Suprapubic skin (tissue), 4 donors: Measurements from ENCODE around the gene RAB34.

ENCODE experiments used
- POLR2A ChIP-seq, 2 donors: fragments of 450-650 bp; IDR thresholded peaks; one replicate each; pipeline ENCODE4 v1.6.1; 2017; ENCODE audit warnings: antibody characterized with exemption in 2 of 2, mild to moderate bottlenecking in 2 of 2, moderate library complexity in 2 of 2
- POLR2AphosphoS5 ChIP-seq, 3 donors: sonication (generic); formaldehyde crosslinking; IDR thresholded peaks; one replicate each; pipeline ENCODE4 v1.6.1; 2017; ENCODE audit warnings: antibody characterized with exemption in 3 of 3
- TF ChIP-seq, protein P1 (sequence below), 2 donors: fragments of 200-600 bp in 1 of 2; fragments of 450-650 bp in 1 of 2; sonication (generic) in 1 of 2; IDR thresholded peaks; one replicate each; pipeline ENCODE4 v1.5.1; 2016 to 2019; ENCODE audit warnings: antibody characterized with exemption in 2 of 2, mild to moderate bottlenecking in 1 of 2, moderate library complexity in 1 of 2

- TF ChIP-seq, protein P1, sequence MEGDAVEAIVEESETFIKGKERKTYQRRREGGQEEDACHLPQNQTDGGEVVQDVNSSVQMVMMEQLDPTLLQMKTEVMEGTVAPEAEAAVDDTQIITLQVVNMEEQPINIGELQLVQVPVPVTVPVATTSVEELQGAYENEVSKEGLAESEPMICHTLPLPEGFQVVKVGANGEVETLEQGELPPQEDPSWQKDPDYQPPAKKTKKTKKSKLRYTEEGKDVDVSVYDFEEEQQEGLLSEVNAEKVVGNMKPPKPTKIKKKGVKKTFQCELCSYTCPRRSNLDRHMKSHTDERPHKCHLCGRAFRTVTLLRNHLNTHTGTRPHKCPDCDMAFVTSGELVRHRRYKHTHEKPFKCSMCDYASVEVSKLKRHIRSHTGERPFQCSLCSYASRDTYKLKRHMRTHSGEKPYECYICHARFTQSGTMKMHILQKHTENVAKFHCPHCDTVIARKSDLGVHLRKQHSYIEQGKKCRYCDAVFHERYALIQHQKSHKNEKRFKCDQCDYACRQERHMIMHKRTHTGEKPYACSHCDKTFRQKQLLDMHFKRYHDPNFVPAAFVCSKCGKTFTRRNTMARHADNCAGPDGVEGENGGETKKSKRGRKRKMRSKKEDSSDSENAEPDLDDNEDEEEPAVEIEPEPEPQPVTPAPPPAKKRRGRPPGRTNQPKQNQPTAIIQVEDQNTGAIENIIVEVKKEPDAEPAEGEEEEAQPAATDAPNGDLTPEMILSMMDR (IDR thresholded peaks at IDR 0.05), result no peak
- TF ChIP-seq POLR2AphosphoS5 (IDR thresholded peaks at IDR 0.05), result no peak
- no peak for TF ChIP-seq POLR2A (IDR thresholded peaks at IDR 0.05)
These were observed 14.0 kb downstream of the RAB34 start for GRCh38 chr17:28703552-28704218.
